Neural cell (in vitro differentiated cells): Measurements from ENCODE around the gene TNS1.

Experiments used
- EZH2 ChIP-seq: fragments of 200-600, 300-800 bp; shearing (Covaris generic), sonication (generic); IDR thresholded peaks from 2 replicates; pipeline ENCODE4 v1.6.1; 2014; ENCODE audit warnings: antibody characterized with exemption, low read length, borderline replicate concordance, mild to moderate bottlenecking; ENCODE audit not compliant: insufficient read depth, poor library complexity, severe bottlenecking
- POLR2AphosphoS5 ChIP-seq: IDR thresholded peaks from 2 replicates; pipeline ENCODE4 v1.6.1; 2012
- RAD21 ChIP-seq: fragments of 450-650 bp; conservative IDR thresholded peaks from 2 replicates; pipeline ENCODE4 v1.6.1; 2014; ENCODE audit warnings: antibody characterized with exemption, mild to moderate bottlenecking, moderate library complexity
- TAF1 ChIP-seq: IDR thresholded peaks from 2 replicates; pipeline ENCODE4 v1.6.1; 2012; ENCODE audit warnings: low read depth
- TF ChIP-seq, protein P1 (sequence below): fragments of 450-650 bp; IDR thresholded peaks from 2 replicates; pipeline ENCODE4 v1.5.1; 2014; ENCODE audit warnings: antibody characterized with exemption, mild to moderate bottlenecking, moderate library complexity; ENCODE audit not compliant: poor library complexity, severe bottlenecking

DNA sequence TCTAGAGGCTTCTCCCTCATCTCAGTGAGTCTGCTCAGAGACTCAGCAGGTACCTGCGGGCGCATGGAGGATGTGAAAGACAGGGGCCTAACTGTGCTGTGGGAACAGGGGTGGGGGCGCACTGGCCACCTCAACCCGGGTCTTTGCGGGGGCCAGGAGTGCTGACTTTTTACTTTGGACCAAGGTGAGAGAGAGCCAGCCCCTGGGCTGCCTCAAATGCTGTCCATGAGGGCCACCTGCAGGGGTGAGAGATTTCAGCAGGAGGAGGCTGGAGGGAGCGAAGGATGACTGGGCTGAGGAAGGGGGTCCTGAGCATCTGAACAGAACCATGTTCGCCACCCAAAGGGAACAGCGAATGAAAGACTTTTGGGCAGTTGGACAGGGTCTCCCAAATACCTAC lies 129.4 kb downstream of the TNS1 start:
- TF ChIP-seq TAF1 (no peak), RAD21 (no peak), POLR2AphosphoS5 (no peak), EZH2 (no peak)
- TF ChIP-seq, protein P1, sequence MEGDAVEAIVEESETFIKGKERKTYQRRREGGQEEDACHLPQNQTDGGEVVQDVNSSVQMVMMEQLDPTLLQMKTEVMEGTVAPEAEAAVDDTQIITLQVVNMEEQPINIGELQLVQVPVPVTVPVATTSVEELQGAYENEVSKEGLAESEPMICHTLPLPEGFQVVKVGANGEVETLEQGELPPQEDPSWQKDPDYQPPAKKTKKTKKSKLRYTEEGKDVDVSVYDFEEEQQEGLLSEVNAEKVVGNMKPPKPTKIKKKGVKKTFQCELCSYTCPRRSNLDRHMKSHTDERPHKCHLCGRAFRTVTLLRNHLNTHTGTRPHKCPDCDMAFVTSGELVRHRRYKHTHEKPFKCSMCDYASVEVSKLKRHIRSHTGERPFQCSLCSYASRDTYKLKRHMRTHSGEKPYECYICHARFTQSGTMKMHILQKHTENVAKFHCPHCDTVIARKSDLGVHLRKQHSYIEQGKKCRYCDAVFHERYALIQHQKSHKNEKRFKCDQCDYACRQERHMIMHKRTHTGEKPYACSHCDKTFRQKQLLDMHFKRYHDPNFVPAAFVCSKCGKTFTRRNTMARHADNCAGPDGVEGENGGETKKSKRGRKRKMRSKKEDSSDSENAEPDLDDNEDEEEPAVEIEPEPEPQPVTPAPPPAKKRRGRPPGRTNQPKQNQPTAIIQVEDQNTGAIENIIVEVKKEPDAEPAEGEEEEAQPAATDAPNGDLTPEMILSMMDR = no peak
